ENCODE data around the gene FOCAD. TPM values are rescaled to one million over a fixed set of nuclear protein-coding genes. Genes with fewer than 3 reads are reported as not detected.

The FOCAD gene
- total RNA-seq, 1 donor, result 93.7 TPM

GRCh38 chr9:20703146-20703545, 19.1 kb downstream of the FOCAD start:
- DNase-seq (ENCODE audit: low read depth), result no peak
- H3K4me3 ChIP-seq (ENCODE audit: low read depth, low read length), result no peak overlapping the region
- TF ChIP-seq CTCF (IDR thresholded peaks at IDR 0.05; ENCODE audit: insufficient read depth, low read depth, low read length), result no peak

- no peak overlapping the region for H3K4me3 ChIP-seq (ENCODE audit: low read depth, low read length)
- TF ChIP-seq CTCF (IDR thresholded peaks at IDR 0.05; ENCODE audit: insufficient read depth, low read depth, low read length), result no peak
- DNase-seq (ENCODE audit: low read depth), result no peak
Measured at GRCh38 chr9:20707708-20708107, 23.6 kb downstream of the FOCAD start.

DNA sequence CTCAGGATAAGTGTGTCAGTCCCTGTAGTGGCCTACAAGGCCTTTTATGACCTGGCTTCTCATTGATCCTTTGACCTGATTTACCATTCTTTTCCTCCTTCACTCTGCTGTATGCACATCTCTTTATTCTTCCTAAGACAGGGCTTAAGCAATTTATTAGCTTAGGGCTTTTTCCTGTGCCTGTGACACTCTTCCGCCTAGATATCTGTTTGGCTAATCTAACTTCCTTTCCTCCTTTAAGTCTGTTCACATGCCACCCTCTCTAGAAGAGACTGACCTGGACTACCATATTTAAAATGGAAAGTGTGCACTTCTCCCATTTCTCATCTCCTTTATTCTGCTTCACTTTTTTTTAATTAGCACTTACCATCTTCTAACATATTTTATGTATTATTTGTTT, 29.1 kb downstream of the FOCAD start:
- H3K4me3 ChIP-seq (ENCODE audit: low read depth, low read length), result no peak overlapping the region
- no peak for TF ChIP-seq CTCF (IDR thresholded peaks at IDR 0.05; ENCODE audit: insufficient read depth, low read depth, low read length)
- DNase-seq (ENCODE audit: low read depth), result no peak

- no peak overlapping the region for H3K4me3 ChIP-seq (ENCODE audit: low read depth, low read length)
- TF ChIP-seq CTCF (IDR thresholded peaks at IDR 0.05; ENCODE audit: insufficient read depth, low read depth, low read length), result no peak
- DNase-seq (ENCODE audit: low read depth), result no peak
Measured at GRCh38 chr9:20714442-20715415, 30.7 kb downstream of the FOCAD start.

- no peak overlapping the region for H3K4me3 ChIP-seq (ENCODE audit: low read depth, low read length)
- TF ChIP-seq CTCF (IDR thresholded peaks at IDR 0.05; ENCODE audit: insufficient read depth, low read depth, low read length), result no peak
- DNase-seq (ENCODE audit: low read depth), result no peak
Measured at GRCh38 chr9:20722221-20722620, 38.2 kb downstream of the FOCAD start.

- peak; percentile 15 for DNase-seq (ENCODE audit: low read depth)
- no peak for TF ChIP-seq CTCF (IDR thresholded peaks at IDR 0.05; ENCODE audit: insufficient read depth, low read depth, low read length)
- no peak overlapping the region for H3K4me3 ChIP-seq (ENCODE audit: low read depth, low read length)
Measured at GRCh38 chr9:20725675-20726074, 41.6 kb downstream of the FOCAD start.
